NCI-H446 (cell line): Measurements from ENCODE around the gene TOB1.
A peak's percentile ranks its signal among the peaks of the same experiment; 100 is the strongest.
"Not testable (repeated sequence)": the region's sequence is repeated elsewhere in the genome, so short reads cannot be mapped to it uniquely, and the experiment has no call there.

ENCODE experiments used
- DNase-seq, 2 experiments: peaks; one replicate each; lab custom pipeline; 2025; lab: John Stamatoyannopoulos, UW

TOB1 gene

DNA sequence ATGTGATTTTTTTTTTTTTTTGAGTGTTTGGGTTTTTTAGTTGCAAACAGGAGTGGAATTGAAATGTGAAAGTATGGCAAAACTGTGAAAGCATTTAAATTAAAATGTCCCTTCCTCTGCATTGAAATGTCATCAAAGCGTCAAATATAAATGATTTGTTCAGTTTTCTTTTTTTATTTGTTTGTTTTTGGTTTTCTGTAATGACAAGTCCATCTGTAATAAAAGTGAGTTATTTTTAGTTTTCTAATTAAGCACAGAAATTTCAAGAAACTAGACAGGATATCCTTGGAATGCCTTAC, 1.9 kb upstream of the TOB1 start:
- DNase-seq: no peak

DNA sequence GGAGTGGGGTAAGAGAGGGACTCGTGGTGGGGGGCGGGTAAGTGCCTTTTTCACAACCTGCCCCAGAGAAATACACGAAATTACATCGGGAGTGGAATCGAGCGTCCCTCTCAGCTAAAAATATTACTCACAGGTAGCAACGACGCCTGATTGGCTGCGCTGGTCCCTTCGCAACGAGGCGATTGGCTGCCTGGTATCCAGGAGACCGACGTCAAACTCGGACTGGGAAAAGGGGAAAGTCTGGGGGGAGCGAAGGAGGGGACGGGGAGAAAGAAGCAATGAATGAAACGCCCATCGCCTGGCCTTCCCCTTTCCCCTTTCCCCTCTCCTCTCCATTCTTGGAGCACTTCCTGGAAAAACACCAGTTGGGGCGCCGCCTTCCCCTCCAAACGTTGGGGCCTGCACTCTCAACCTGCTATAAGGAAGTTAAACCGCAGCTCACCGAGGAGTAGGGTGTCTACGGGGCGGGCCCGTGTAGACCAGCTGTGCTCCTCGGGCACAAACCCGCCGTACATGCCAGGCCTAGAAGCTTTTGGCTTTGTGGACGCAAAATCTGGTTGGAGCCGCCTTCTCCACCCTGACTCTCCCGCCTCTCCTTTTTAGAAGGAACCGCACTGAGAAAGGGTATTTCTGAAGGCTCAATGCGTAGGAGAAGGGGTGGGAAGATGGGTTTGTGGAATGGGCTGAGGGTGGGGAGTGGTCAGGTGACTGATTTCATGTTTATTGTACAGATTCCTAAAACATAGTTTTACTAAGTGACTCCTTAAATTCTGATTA, 1.4 kb upstream of the TOB1 start:
- peak; percentile 96 for DNase-seq

GRCh38 chr17:50866950-50867362, 802 bp upstream of the TOB1 start:
- peak in 1 of 2 experiments; percentile 80 for DNase-seq

- no peak for DNase-seq
Observed at GRCh38 chr17:50865868-50866260, 290 bp downstream of the TOB1 start.

- DNase-seq: peak in 1 of 2 experiments; percentile 70
Observed at GRCh38 chr17:50865060-50865867, 890 bp downstream of the TOB1 start.

GRCh38 chr17:50864747-50865059, 1.5 kb downstream of the TOB1 start:
- DNase-seq: no peak

DNA sequence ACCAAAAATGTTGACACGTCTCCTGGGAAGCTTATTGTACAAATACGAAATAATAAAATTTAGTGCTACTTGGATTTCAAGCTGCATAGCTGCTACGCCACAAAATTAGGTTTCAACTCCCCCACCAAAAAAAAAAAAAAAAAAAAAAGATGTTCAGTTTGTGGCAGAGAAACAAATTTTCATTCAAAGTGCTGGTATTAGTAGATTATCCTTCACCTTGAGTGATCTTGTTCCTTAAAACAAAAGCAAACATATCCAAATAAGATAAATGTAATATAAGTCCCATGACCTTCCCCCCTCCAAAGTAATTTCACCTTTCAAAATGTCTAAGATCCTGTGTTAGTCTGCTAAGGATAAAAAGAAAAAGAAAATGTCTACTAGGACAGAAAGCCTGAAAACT, 2.2 kb downstream of the TOB1 start:
- DNase-seq: no peak

DNA sequence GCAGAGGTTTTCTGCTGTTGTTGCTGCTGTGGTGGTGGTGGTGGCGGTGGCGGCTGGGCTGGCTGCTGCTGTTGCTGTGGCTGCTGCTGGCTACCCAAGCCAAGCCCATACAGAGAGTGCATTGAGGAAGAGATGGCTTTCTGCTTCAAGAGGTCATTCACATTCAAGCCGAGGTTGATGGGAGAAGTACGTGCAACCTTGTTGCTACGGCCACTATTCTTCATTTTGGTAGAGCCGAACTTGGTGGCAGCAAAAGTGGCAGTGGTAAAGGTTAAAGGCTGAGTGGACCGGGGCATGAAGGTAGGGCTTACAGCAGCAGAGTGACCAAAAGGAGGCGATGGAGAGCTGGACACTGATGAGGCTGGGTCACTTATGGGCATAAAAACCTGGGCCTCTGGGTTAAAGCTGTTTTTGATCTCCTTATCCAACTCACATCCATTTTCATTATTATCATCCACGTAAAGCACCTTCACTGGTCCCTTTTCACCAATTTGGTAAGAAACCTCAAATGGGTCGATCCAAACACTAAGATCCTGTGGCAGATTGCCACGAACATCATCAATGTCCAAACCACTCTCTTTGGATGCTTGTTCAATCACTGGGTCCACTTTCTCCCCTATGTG, 2.8 kb downstream of the TOB1 start:
- DNase-seq: peak; percentile 18 to 19

DNA sequence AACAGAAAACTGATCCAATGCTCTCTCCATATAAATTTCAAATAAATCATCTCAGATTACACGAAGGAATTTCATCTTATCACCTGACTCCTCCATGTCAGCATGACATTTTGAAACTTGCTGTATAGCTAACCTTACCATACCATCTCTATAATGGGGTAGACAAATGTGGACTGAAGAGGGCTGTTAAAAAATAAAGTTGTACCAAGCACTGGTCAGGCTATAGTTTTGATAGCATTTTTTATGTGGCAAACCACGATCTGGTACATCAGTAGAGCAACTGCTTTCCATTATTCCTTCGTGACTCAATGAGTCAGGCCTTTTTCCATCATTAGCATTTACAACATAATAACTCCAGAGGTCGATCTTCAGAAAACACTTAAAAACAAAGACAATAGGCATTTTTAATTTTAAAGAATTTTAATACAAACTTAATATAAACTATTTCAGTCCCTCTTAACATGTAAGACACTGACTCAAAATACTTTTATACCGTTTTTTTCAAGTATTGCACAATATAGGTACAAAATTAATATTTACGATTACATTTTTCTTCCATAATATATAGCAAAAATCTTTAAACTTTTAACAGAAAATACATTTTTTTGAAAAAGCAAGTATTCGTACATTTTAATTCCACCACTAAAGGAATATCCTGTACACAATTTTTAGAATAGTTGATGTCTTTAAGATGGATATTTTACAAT, 4.2 kb downstream of the TOB1 start:
- DNase-seq: no peak

DNA sequence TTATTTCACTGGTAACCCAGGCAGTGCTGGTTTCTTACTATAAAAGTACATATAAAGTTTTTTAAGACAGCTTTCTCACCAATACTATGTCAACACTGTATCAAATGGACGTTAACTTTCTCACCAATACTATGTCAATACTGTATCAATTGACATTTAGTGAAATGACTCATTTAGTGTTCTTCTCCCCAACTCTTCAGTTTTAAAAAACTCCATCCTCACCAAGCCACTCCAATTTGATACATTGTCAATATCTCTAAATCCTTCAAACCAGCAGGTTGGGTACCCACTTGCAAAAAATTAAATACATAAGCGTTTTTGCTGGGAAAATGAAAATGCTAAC, 4.8 kb downstream of the TOB1 start:
- DNase-seq: no peak

GRCh38 chr17:50859727-50860126, 6.4 kb downstream of the TOB1 start:
- DNase-seq: not testable (repeated sequence)

- no peak for DNase-seq
Observed at GRCh38 chr17:50858486-50859225, 7.5 kb downstream of the TOB1 start.

GRCh38 chr17:50856431-50856830, 9.7 kb downstream of the TOB1 start:
- DNase-seq: no peak

DNA sequence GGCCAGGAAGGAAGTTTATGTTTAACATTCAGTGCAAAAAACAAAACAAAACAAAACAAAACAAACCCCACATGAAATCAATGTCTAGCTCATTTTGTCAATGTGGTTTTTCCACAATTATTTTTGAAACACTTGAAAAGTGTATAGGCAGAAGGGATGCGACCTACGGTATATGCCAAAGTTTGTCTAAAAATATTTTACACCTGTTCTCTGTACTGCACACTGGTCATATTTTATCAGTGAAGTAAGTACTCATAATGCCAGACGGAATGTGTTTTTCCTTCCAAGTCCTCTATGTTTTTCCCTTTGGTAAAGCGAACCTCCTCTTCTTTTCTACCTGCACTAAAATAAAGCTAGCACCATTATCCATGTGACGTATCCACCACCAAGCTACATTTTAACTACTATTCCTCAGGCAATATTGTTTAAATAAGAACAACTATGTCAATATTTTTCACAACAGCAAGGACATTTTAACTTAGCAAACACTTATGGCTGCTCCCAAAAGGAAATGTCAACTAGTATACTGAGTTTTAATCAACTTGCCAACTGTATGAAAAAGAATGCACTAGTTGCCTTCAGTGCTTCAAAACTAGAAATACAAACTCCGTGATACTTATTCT, 10.3 kb downstream of the TOB1 start:
- no peak for DNase-seq

- no peak for DNase-seq
Observed at GRCh38 chr17:50853781-50854180, 12.4 kb downstream of the TOB1 start.

GRCh38 chr17:50853015-50853615, 13.0 kb downstream of the TOB1 start:
- DNase-seq: no peak

- DNase-seq: no peak
Observed at GRCh38 chr17:50850640-50851039, 15.5 kb downstream of the TOB1 start.

GRCh38 chr17:50848711-50849110, 17.4 kb downstream of the TOB1 start:
- DNase-seq: no peak

- no peak for DNase-seq
Observed at GRCh38 chr17:50848039-50848438, 18.1 kb downstream of the TOB1 start.

GRCh38 chr17:50847566-50847965, 18.6 kb downstream of the TOB1 start:
- no peak for DNase-seq
